ENCODE data around the gene AMPD3.

AMPD3 gene

DNA sequence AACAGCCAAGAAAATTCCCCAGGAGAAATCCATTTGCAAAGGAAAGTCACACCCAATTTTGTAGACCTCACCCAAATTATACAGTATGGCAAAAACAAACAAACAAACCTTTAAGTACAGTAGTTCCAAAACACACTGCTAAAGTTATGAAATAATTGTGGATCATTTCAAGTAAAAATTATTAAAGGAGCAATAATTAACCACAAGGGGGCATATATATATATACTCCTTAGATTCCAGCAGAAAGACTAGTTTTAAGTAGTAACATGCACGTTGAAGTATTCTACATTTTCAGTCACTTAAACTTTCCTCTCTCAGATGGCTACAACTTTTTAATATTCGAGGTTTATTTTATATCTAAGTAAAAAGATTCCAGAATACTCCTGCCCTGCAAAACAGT lies 59.1 kb downstream of the AMPD3 start:
- H2BK12ac ChIP-seq (ENCODE audit: low read length) = no peak overlapping the region
- H3K9me3 ChIP-seq (ENCODE audit: insufficient read depth, low read depth, low read length) = no peaks in the 10 kb centered on the region
- no peak overlapping the region for H3K27ac ChIP-seq (ENCODE audit: low read depth, low read length)
- no peak overlapping the region for H3K4ac ChIP-seq (ENCODE audit: low read depth, low read length)
- no peak overlapping the region for H2AFZ ChIP-seq (ENCODE audit: insufficient read depth, low read length, poor library complexity)
- H3K4me2 ChIP-seq (ENCODE audit: low read length) = no peak overlapping the region
- H4K12ac ChIP-seq (ENCODE audit: low read depth, low read length) = no peak overlapping the region
- no peaks in the 10 kb centered on the region for H3K27me3 ChIP-seq (ENCODE audit: insufficient read depth, low read length)
- no CpG with 5 or more reads among the region's 2 CpGs for WGBS (ENCODE audit: extremely low coverage, insufficient coverage, insufficient read length)
- no peak overlapping the region for H3K14ac ChIP-seq (ENCODE audit: low read length)
- no peak overlapping the region for H4K8ac ChIP-seq (ENCODE audit: low read depth, low read length)
- no peak overlapping the region for H3K23ac ChIP-seq (ENCODE audit: low read length)
- H4K91ac ChIP-seq (ENCODE audit: low read depth, low read length) = no peak overlapping the region
- no peak overlapping the region for H3K4me3 ChIP-seq (ENCODE audit: low read depth, low read length)
- H2BK5ac ChIP-seq (ENCODE audit: low read depth, low read length, poor library complexity) = no peak overlapping the region
- no peaks in the 10 kb centered on the region for H3K4me1 ChIP-seq (ENCODE audit: control insufficient read depth in 1 of 2, insufficient read depth in 2 of 2, low read length in 2 of 2)
- H3K9ac ChIP-seq (ENCODE audit: low read length) = no peak overlapping the region
- DNase-seq = peak in 1 of 2 donors; percentile 53
- no peak overlapping the region for H2AK5ac ChIP-seq (ENCODE audit: low read length)
- H3K18ac ChIP-seq (ENCODE audit: low read length) = no peak overlapping the region
- H3K36me3 ChIP-seq (ENCODE audit: control insufficient read depth in 1 of 2, insufficient read depth in 2 of 2, low read length in 2 of 2) = peaks cover 2 to 3% of the 10 kb centered on the region in 2 experiments
- H2BK120ac ChIP-seq (ENCODE audit: insufficient read depth, low read length, poor library complexity) = no peak overlapping the region
- H3K79me2 ChIP-seq (ENCODE audit: control insufficient read depth, insufficient read depth, low read length, poor library complexity) = no peaks in the 10 kb centered on the region
- no peaks in the 10 kb centered on the region for H3K79me1 ChIP-seq (ENCODE audit: low read length)

DNA sequence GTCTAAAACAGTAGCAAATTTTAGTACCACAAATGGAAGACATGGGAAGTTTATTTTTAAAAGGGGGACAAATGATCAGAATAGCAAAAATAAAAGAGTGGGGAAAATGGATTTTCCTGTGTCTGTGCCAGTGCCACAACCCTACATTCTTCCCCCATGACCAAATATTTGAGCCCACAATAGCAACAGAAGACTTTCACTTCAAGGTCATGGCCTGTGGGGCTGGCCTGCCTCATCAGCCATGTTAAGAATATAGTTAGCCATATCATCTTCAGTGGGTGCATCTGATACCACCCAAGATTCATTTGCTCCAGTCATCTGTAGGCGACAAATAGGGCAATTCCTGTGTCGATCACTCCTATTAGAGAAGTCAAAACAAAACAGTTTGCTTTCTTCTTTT lies 59.6 kb downstream of the AMPD3 start:
- no peak overlapping the region for H2BK120ac ChIP-seq (ENCODE audit: insufficient read depth, low read length, poor library complexity)
- no peak overlapping the region for H3K27ac ChIP-seq (ENCODE audit: low read depth, low read length)
- H4K91ac ChIP-seq (ENCODE audit: low read depth, low read length) = no peak overlapping the region
- H3K79me2 ChIP-seq (ENCODE audit: control insufficient read depth, insufficient read depth, low read length, poor library complexity) = no peaks in the 10 kb centered on the region
- WGBS (ENCODE audit: extremely low coverage, insufficient coverage, insufficient read length) = no CpG with 5 or more reads among the region's 2 CpGs
- no peak overlapping the region for H3K14ac ChIP-seq (ENCODE audit: low read length)
- DNase-seq = no peak
- H3K4me3 ChIP-seq (ENCODE audit: low read depth, low read length) = no peak overlapping the region
- H4K8ac ChIP-seq (ENCODE audit: low read depth, low read length) = no peak overlapping the region
- H3K4ac ChIP-seq (ENCODE audit: low read depth, low read length) = no peak overlapping the region
- H3K27me3 ChIP-seq (ENCODE audit: insufficient read depth, low read length) = no peaks in the 10 kb centered on the region
- no peak overlapping the region for H2AFZ ChIP-seq (ENCODE audit: insufficient read depth, low read length, poor library complexity)
- no peaks in the 10 kb centered on the region for H3K9me3 ChIP-seq (ENCODE audit: insufficient read depth, low read depth, low read length)
- H3K9ac ChIP-seq (ENCODE audit: low read length) = no peak overlapping the region
- H2BK5ac ChIP-seq (ENCODE audit: low read depth, low read length, poor library complexity) = no peak overlapping the region
- no peak overlapping the region for H2BK12ac ChIP-seq (ENCODE audit: low read length)
- H3K4me2 ChIP-seq (ENCODE audit: low read length) = no peak overlapping the region
- no peak overlapping the region for H3K18ac ChIP-seq (ENCODE audit: low read length)
- H4K12ac ChIP-seq (ENCODE audit: low read depth, low read length) = no peak overlapping the region
- H3K79me1 ChIP-seq (ENCODE audit: low read length) = no peaks in the 10 kb centered on the region
- H3K23ac ChIP-seq (ENCODE audit: low read length) = no peak overlapping the region
- H2AK5ac ChIP-seq (ENCODE audit: low read length) = no peak overlapping the region
- no peaks in the 10 kb centered on the region for H3K4me1 ChIP-seq (ENCODE audit: control insufficient read depth in 1 of 2, insufficient read depth in 2 of 2, low read length in 2 of 2)
- peaks cover 4% of the 10 kb centered on the region in 2 experiments for H3K36me3 ChIP-seq (ENCODE audit: control insufficient read depth in 1 of 2, insufficient read depth in 2 of 2, low read length in 2 of 2)

DNA sequence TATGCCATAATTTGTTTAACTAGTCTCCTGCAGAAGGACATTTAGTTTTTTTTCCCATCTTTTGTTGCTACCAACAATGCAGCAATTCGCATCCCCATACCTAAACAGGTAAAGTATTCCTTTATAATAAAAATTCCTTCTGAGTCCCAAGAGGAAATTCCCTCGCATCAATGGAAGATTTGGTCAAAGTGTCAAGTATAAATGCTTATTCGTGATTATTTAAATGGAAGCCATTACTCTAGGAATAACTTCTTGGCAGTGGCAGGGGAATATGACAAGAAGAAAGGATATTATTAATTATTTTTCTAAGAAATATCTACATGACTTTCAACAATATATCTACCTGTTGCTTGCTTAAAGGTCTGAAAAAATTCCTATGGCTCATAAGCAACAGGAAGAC lies 60.4 kb downstream of the AMPD3 start:
- no peak overlapping the region for H3K27ac ChIP-seq (ENCODE audit: low read depth, low read length)
- H2BK12ac ChIP-seq (ENCODE audit: low read length) = no peak overlapping the region
- H3K9ac ChIP-seq (ENCODE audit: low read length) = no peak overlapping the region
- H3K18ac ChIP-seq (ENCODE audit: low read length) = no peak overlapping the region
- H4K91ac ChIP-seq (ENCODE audit: low read depth, low read length) = no peak overlapping the region
- no peak overlapping the region for H4K8ac ChIP-seq (ENCODE audit: low read depth, low read length)
- no peaks in the 10 kb centered on the region for H3K79me1 ChIP-seq (ENCODE audit: low read length)
- H3K27me3 ChIP-seq (ENCODE audit: insufficient read depth, low read length) = no peaks in the 10 kb centered on the region
- H3K4ac ChIP-seq (ENCODE audit: low read depth, low read length) = no peak overlapping the region
- no CpG with 5 or more reads among the region's 3 CpGs for WGBS (ENCODE audit: extremely low coverage, insufficient coverage, insufficient read length)
- H2BK5ac ChIP-seq (ENCODE audit: low read depth, low read length, poor library complexity) = no peak overlapping the region
- H4K12ac ChIP-seq (ENCODE audit: low read depth, low read length) = no peak overlapping the region
- no peak overlapping the region for H2AK5ac ChIP-seq (ENCODE audit: low read length)
- no peak overlapping the region for H2BK120ac ChIP-seq (ENCODE audit: insufficient read depth, low read length, poor library complexity)
- no peak overlapping the region for H3K23ac ChIP-seq (ENCODE audit: low read length)
- no peaks in the 10 kb centered on the region for H3K79me2 ChIP-seq (ENCODE audit: control insufficient read depth, insufficient read depth, low read length, poor library complexity)
- peaks cover 5 to 6% of the 10 kb centered on the region in 2 experiments for H3K36me3 ChIP-seq (ENCODE audit: control insufficient read depth in 1 of 2, insufficient read depth in 2 of 2, low read length in 2 of 2)
- no peak overlapping the region for H2AFZ ChIP-seq (ENCODE audit: insufficient read depth, low read length, poor library complexity)
- no peak for DNase-seq
- H3K4me2 ChIP-seq (ENCODE audit: low read length) = no peak overlapping the region
- no peaks in the 10 kb centered on the region for H3K9me3 ChIP-seq (ENCODE audit: insufficient read depth, low read depth, low read length)
- H3K4me3 ChIP-seq (ENCODE audit: low read depth, low read length) = no peak overlapping the region
- no peaks in the 10 kb centered on the region for H3K4me1 ChIP-seq (ENCODE audit: control insufficient read depth in 1 of 2, insufficient read depth in 2 of 2, low read length in 2 of 2)
- H3K14ac ChIP-seq (ENCODE audit: low read length) = no peak overlapping the region

DNA sequence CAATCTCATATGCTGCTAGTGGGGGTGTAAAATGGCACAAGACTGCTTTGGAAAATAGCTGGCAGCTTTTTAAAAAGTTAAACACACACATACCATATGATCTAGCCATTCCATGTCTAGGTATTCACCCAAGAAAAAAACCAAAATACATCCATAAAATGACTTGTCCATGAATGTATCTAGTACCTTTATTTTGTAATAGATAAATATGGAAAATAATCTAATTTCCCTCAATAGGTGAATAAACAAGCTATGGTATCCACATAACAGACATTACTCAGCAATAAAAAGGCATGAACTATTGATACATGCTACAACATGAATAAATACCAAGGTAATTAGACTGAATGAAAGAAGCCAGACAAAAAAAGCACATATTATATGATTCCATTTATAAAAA lies 63.1 kb downstream of the AMPD3 start:
- Histone ChIP-seq H4K91ac (ENCODE audit: low read depth, low read length) (no peak overlapping the region), H2BK120ac (ENCODE audit: insufficient read depth, low read length, poor library complexity) (no peak overlapping the region), H2AFZ (ENCODE audit: insufficient read depth, low read length, poor library complexity) (no peak overlapping the region), H3K36me3 (ENCODE audit: control insufficient read depth in 1 of 2, insufficient read depth in 2 of 2, low read length in 2 of 2) (peaks cover 5 to 6% of the 10 kb centered on the region in 2 experiments), H2BK12ac (ENCODE audit: low read length) (no peak overlapping the region), H3K79me1 (ENCODE audit: low read length) (no peaks in the 10 kb centered on the region), H4K12ac (ENCODE audit: low read depth, low read length) (no peak overlapping the region), H3K23ac (ENCODE audit: low read length) (no peak overlapping the region), H3K4me1 (ENCODE audit: control insufficient read depth in 1 of 2, insufficient read depth in 2 of 2, low read length in 2 of 2) (no peaks in the 10 kb centered on the region), H2AK5ac (ENCODE audit: low read length) (no peak overlapping the region), H3K18ac (ENCODE audit: low read length) (no peak overlapping the region), H3K4me2 (ENCODE audit: low read length) (no peak overlapping the region), H4K8ac (ENCODE audit: low read depth, low read length) (no peak overlapping the region), H3K27me3 (ENCODE audit: insufficient read depth, low read length) (no peaks in the 10 kb centered on the region), H3K27ac (ENCODE audit: low read depth, low read length) (no peak overlapping the region), H3K4ac (ENCODE audit: low read depth, low read length) (no peak overlapping the region), H3K79me2 (ENCODE audit: control insufficient read depth, insufficient read depth, low read length, poor library complexity) (no peaks in the 10 kb centered on the region), H3K9ac (ENCODE audit: low read length) (no peak overlapping the region), H3K14ac (ENCODE audit: low read length) (no peak overlapping the region), H3K4me3 (ENCODE audit: low read depth, low read length) (no peak overlapping the region), H2BK5ac (ENCODE audit: low read depth, low read length, poor library complexity) (no peak overlapping the region), H3K9me3 (ENCODE audit: insufficient read depth, low read depth, low read length) (no peaks in the 10 kb centered on the region)
- no peak for DNase-seq
